ENCODE data around the gene WFDC8.
"Not testable (repeated sequence)": the region's sequence is repeated elsewhere in the genome, so short reads cannot be mapped to it uniquely, and the experiment has no call there.

WFDC8 gene

GRCh38 chr20:45579184-45579583 lies at the start of gene WFDC8:
Gene WFDC8 (minus strand): TSS chr20:45579284. CDS start chr20:45579247, 37 bp downstream.
- no peak for DNase-seq

DNA sequence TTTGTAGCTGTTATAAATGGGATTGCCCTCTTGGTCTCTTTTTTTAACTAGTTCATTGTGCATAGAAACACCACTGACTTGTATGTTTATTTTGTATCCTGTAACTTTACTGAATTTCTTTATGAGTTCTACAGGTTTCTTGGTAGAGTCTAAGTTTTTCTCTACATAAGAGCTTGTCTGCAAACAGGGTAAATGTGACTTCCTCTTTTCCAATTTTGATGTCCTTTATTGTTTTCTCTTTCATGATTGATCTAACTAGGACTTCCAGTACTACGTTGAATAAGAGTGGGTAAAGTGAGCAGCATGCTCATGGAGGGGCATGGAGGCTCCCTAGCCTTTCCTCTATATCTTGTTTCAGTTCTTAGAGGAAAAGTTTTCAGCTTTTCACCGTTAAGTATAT lies 47.5 kb upstream of the WFDC8 start:
- DNase-seq, result no peak

GRCh38 chr20:45621593-45621992 lies 42.5 kb upstream of the WFDC8 start:
- DNase-seq, result no peak

DNA sequence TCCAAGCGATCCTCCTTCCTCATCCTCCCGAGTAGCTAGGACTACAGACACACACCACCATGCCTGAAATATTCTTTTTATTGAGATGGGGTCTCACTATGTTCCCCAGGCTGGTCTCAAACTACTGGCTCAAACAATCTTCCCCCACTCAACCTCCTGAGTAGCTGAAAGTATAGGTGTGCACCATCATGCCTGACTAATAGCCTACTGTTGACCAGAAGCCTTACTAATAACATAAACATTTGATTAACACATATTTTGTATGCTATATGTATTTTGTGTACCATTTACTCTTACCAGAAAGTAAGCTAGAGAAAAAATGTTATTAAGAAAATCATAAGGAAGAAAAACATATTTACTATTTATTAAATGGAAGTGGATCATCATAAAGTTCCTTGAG lies 38.5 kb upstream of the WFDC8 start:
- no peak for DNase-seq

DNA sequence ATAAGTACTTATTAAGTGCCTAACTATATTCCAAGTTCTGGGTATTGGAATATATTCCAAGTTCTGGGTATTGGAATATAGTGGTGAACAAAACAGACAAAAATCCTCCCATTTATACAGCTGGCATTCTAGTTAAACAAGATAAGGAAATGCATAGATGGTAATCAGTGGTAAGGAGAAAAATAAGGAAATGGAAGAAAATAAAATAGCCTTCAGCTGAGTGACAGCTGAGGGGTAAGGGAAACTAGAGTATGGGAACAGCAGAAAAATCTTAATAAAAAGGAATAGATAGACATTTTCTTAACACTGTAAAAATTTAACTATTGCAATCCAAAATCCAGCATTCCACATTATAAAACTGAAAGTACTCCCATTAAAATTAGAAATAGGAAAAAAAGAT lies 33.2 kb upstream of the WFDC8 start:
- DNase-seq, result no peak

DNA sequence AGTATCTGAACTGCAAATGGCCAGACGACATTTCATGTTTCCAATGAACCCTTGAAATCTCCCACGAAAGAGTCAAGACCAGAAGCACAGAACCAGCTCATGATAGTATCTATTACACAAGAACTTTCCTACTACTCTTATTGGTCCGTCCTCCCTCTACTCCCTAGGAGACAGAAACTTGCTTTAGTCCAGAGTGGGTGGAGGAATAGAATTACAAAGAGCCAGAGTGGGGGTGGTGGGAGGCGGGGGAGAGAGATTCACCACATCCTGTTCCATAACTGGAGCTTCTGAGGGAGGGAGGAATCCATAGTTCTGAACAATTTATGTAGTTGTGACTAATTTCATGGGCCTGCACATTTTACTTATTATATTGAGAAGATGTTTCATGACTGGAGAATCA lies 32.0 kb upstream of the WFDC8 start:
- peak; percentile 23 for DNase-seq

DNA sequence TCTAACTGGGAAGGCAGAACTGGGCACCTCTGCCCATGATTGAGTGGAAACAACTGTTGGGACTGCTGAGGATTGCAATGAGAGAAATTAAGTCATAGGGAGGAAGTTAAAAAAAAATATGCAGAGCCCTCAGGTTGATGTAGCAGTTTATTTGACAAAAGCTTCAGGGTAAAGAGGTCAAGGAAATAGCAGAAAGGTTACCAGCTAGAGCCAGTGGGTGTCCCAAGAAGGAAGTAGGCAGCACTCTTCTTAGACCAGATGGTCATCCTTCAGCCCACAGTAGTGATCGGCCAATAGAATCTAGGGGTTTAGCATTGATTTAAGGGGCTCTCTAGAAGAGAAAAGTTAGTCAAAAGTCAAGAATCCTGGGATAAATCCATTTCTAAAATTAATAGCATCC lies 28.7 kb upstream of the WFDC8 start:
- DNase-seq, result no peak

DNA sequence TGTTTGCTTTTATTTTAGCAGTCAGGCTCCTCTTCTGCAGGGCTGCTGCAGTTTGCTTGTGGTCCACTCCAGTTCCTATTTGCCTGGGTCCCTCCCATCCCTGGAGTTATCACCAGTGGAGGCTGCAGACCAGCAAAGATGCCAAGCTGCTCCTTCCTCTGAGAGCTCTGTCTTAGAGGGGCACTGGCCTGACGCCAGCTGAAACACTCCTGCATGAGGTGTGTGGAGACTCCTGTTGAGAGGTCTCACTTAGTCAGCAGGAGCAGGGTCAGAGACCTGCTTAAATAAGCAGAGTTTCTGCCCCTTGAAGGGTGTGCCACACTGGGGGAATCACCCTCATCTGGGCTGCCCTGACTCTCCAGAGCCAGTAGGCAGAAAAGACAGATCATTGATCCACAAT lies 16.2 kb upstream of the WFDC8 start:
- DNase-seq, result no peak

GRCh38 chr20:45593498-45593897 lies 14.4 kb upstream of the WFDC8 start:
- no peak for DNase-seq

GRCh38 chr20:45592574-45593189 lies 13.6 kb upstream of the WFDC8 start:
- DNase-seq, result no peak

GRCh38 chr20:45589725-45590124 lies 10.6 kb upstream of the WFDC8 start:
- DNase-seq, result no peak

GRCh38 chr20:45588800-45589199 lies 9.7 kb upstream of the WFDC8 start:
- no peak for DNase-seq

- DNase-seq, result not testable (repeated sequence)
Measured at GRCh38 chr20:45585986-45586385, 6.9 kb upstream of the WFDC8 start.

DNA sequence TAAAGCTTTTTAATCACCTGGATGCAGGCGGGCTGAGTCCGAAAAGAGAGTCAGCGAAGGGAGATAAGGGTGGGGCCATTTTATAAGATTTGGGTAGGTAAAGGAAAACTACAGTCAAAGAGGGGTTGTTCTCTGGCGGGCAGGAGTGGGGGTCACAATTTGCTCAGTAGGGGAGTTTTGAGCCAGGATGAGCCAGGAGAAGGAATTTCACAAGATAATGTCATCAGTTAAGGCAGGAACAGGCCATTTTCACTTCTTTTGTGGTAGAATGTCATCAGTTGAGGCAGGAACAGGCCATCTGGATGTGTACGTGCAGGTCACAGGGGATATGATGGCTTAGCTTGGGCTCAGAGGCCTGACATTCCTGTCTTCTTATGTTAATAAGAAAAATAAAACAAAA lies 5.2 kb upstream of the WFDC8 start:
- DNase-seq, result not testable (repeated sequence)

GRCh38 chr20:45583502-45583901 lies 4.4 kb upstream of the WFDC8 start:
- no peak for DNase-seq

GRCh38 chr20:45581702-45582101 lies 2.6 kb upstream of the WFDC8 start:
- no peak for DNase-seq

DNA sequence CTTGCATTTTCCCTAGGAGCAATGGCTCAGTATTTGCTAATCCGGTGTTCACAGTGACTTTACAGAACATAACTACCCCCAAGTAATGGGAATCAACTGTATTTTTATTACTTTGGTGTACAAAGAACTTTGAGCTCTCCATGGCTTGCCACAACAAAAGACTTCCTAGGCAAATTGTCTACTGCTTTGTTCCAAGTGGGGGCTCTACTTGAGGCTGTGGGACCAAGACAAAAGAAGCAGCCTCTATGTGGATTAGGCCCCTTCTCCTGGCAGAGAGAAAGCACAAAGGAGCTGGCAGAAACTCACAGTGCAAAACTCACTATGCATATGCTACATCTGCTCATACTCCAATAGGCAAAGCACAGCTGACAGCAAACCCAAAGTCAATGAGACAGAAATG lies 853 bp downstream of the WFDC8 start:
- DNase-seq, result no peak

GRCh38 chr20:45576995-45577394 lies 2.1 kb downstream of the WFDC8 start:
- DNase-seq, result no peak

DNA sequence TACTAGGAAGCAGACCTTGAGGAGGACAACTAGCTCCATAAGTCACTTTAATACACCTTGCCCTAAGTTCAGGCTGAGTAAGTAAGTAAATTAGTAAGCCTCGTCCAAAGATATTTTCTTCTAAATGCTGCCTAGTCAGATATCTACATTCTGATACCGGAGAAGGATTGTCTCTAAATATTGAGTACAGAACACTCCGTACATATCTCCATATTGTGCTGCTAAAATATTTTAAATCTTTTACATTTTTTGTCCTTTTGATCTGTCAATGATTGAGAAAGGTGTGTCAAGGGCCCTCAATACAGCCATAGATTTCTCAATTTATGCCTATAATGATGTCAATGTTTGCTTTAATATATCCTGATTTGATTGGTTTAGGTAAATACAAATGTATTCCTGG lies 3.2 kb downstream of the WFDC8 start:
- DNase-seq, result no peak

GRCh38 chr20:45569650-45570049 lies 9.4 kb downstream of the WFDC8 start:
- not testable (repeated sequence) for DNase-seq

DNA sequence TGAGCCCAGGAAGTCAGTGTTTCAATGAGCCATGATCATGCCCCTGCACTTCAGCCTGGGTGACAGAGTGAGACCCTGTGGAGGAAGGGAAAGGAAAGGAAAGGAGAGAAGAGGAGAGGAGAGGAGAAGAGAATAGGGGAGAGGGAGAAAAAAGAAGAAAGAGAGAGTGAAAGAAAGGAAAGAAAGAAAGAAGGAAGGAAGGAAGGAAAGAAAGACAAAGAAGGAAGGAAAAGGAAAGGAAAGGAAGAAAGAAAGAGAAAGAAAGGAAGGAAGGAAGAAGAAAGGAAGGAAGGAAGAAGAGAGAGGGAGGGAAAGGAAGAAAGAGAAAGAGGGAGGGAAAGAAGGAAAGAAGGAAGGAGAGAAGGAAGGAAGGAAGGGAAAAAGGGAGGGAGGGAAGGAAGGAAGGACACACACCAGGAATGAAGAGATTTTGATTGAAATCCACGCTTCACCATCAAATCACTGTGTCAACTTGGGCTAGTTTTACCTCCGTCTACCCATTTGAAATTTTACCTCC lies 14.3 kb downstream of the WFDC8 start:
- DNase-seq, result no peak

GRCh38 chr20:45555198-45555597 lies 23.9 kb downstream of the WFDC8 start:
- no peak for DNase-seq

DNA sequence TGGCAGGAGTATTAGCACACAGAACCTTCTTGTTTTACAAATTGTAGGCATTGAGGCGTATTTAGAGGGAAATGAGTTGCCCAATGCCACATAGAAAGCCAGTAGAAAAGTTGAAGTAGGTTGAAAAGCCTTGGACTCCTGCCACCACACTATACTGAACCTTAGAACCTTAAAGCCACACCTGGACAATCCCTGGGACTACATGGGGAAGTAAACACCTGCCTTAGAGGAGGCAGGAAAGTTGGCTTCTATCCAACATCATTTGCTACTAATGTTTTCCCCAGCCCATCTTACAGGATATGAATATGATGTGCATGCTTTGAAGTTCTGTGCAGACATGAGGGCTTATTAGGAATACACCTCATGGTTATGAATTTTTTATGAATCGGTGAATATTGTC lies 26.6 kb downstream of the WFDC8 start:
- DNase-seq, result no peak

- DNase-seq, result no peak
Measured at GRCh38 chr20:45550765-45551164, 28.3 kb downstream of the WFDC8 start.

DNA sequence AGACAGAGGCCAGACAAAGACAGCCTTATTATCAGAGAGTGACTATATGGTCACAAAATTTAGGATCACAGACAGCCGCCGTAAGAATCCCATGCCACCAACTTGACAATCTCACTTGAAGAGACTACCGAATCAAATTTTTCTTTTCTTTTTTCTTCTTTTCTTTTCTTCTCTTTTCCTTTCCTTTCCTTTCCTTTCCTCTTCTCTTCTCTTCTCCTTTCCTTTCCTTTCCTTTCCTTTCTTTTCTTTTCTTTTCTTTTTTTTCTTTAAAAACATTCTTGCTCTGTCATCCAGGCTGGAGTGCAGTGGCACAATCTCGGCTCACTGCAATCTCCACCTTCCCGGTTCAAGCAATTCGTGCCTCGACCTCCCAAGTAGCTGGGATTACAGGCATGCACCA lies 30.7 kb downstream of the WFDC8 start:
- no peak for DNase-seq
